Myometrial cell (primary cell): ENCODE results near the gene GPHN. TPM values are rescaled to one million over a fixed set of nuclear protein-coding genes. Genes with fewer than 3 reads are reported as not detected.

Source experiments
- total RNA-seq: library from RNA; depleted of rRNA; stranded (reverse); fragments of >200 nt; gene quantifications from 2 replicates; pipeline ENCODE4 v1.2.3, GENCODE V29; 2015

Gene GPHN
- total RNA-seq: 12.4 and 15.1 TPM in 2 replicates

DNA sequence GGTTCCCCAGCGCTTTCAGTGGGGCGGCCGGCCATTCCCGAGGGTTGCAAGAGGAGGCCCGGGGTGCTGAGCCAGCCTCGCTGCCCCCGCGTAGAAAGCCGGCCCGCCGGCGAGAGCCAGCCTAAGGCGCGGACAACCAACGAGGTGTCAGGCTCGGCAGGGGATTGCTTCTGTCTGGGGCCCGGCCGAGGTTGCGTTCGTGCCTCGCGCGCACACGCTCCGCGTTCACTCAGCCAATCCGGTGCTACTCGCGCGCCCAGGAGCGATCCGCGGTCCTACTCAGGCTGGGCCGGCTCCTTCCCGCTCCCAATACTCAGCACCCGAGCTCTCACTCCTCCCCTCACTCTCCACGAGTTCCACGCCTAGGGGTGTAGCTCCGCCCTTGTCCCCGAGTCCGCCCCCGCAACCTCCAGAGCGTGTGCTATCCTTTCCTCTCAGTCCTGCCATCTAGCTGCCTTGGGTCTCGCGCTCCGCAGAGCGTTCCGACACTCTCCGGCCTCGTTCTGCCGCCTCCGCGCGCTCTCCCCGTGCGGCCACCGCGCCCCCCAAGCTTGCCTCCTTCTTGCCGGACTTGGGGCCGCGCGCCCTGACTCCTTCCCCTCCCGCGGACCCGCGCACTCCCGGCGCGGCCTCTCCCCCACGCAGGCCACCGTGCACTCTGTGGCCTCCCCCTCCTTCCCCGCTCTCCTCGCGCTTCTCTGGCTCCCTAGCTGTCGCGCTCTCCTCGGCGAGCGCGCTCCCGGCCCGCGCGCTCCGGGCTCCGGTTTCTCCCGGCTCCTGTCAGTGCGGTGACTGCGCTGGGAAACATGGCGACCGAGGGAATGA, at the start of gene GPHN:
Gene GPHN, plus strand, starts transcription at position 426 of the 825 bp plus-strand sequence.

DNA sequence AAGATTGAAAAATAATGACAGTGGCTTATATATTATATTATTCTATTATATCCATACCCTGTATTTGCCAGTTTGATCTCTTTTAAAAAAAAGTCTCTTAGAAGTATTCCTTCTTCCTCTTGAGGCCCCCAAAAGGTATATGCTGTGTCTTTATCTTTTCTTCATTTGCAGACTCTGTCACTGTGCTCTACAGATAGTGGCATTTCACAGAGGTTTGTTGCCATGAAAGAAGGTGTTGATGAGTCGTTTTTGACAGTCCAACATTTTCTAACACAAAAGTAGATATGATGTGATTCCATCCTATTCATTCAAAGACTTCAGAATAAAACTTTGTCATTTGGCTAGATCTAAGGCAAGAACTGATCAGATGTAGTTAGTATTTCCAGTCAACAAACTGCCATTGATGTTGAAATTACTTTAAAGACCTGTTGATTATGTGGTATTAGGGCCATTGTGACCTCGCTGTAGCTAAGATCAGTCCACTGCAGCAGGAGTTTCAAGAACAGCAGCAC, 22.0 kb upstream of the GPHN start, which contains the start of gene CCDC196:
Gene CCDC196, plus strand, starts transcription at position 462 of the 512 bp plus-strand sequence. CDS start 132 bp downstream, outside the sequence.

Other genes with a start within 250 kb of the GPHN start
- not detected in 2 replicates for gene CCDC196, start 21.8 kb upstream of the GPHN start, total RNA-seq